NCI-H187 treated with DMSO at 0.1 percent for 48 hours (cell line): Measurements from ENCODE around the gene RAP2C.

Experiments used
- DNase-seq: peaks from one replicate; lab custom pipeline; 2025; lab: John Stamatoyannopoulos, UW

RAP2C gene

GRCh38 chrX:132219343-132219768, at the start of gene RAP2C:
Gene RAP2C, minus strand, starts transcription at chrX:132219447. Its CDS starts 2,179 bp downstream, at chrX:132217268.
- no peak for DNase-seq

- DNase-seq = no peak
These were observed 48.1 kb upstream of the RAP2C start for GRCh38 chrX:132267392-132267791.

- DNase-seq = no peak
These were observed 47.5 kb upstream of the RAP2C start for GRCh38 chrX:132266583-132267355.

- DNase-seq = no peak
These were observed 43.9 kb upstream of the RAP2C start for GRCh38 chrX:132263127-132263526.

GRCh38 chrX:132258509-132258908, 39.3 kb upstream of the RAP2C start:
- DNase-seq = no peak

- DNase-seq = no peak
These were observed 37.9 kb upstream of the RAP2C start for GRCh38 chrX:132257116-132257515.

- DNase-seq = no peak
These were observed 16.9 kb upstream of the RAP2C start for GRCh38 chrX:132236121-132236520.

- DNase-seq = no peak
These were observed 16.2 kb upstream of the RAP2C start for GRCh38 chrX:132235488-132235887.

GRCh38 chrX:132231587-132231986, 12.3 kb upstream of the RAP2C start:
- DNase-seq = no peak

GRCh38 chrX:132227383-132228112, 8.3 kb upstream of the RAP2C start:
- no peak for DNase-seq

GRCh38 chrX:132226169-132226568, 6.9 kb upstream of the RAP2C start:
- no peak for DNase-seq

GRCh38 chrX:132218100-132218812, 991 bp downstream of the RAP2C start:
- DNase-seq = peak; percentile 36

GRCh38 chrX:132217203-132218073, 1.8 kb downstream of the RAP2C start:
- DNase-seq = peak; percentile 5

- no peak for DNase-seq
These were observed 2.4 kb downstream of the RAP2C start for GRCh38 chrX:132216806-132217202.

- no peak for DNase-seq
These were observed 3.0 kb downstream of the RAP2C start for GRCh38 chrX:132216283-132216682.

GRCh38 chrX:132214518-132214917, 4.7 kb downstream of the RAP2C start:
- no peak for DNase-seq

- DNase-seq = no peak
These were observed 9.7 kb downstream of the RAP2C start for GRCh38 chrX:132209527-132209926.

- DNase-seq = no peak
These were observed 10.8 kb downstream of the RAP2C start for GRCh38 chrX:132208422-132208821.

- DNase-seq = no peak
These were observed 11.3 kb downstream of the RAP2C start for GRCh38 chrX:132207996-132208395.

GRCh38 chrX:132206259-132206658, 13.0 kb downstream of the RAP2C start:
- no peak for DNase-seq

- DNase-seq = no peak
These were observed 14.6 kb downstream of the RAP2C start for GRCh38 chrX:132204629-132205028.

GRCh38 chrX:132200976-132201375, 18.3 kb downstream of the RAP2C start:
- no peak for DNase-seq
